Endothelial cell of umbilical vein (primary cell): ENCODE results near the gene ALKBH5. TPM values are rescaled to one million over a fixed set of nuclear protein-coding genes. Genes with fewer than 3 reads are reported as not detected.

Source experiments
- BruUV-seq: library from RNA; stranded (reverse); fragments of 400-500 nt; replicated peaks from 2 replicates; lab custom pipeline; 2021; lab: Mats Ljungman, UMichigan
- CTCF ChIA-PET: fragments of 300-600, 350-600 bp; sonication (Branson Sonifier 250); formaldehyde crosslinking; loops from one replicate; lab custom pipeline; 2021; ENCODE audit warnings: antibody characterized with exemption, inconsistent platforms; lab: Charles Lee
- POLR2A ChIA-PET: fragments of 300-600, 350-600 bp; sonication (Branson Sonifier 250); formaldehyde crosslinking; loops from one replicate; lab custom pipeline; 2021; ENCODE audit warnings: antibody characterized with exemption, inconsistent platforms; lab: Charles Lee
- DNase-seq: peaks from one replicate; pipeline ENCODE4 v3.0.0-alpha.2; 2011; ENCODE audit warnings: low read depth, low spot score
- FAIRE-seq: peaks from 2 replicates; lab custom pipeline; 2011; peaks lifted over from hg19 to GRCh38; lab: Jason Lieb, UNC
- H2AFZ ChIP-seq: 2 replicates; pipeline ENCODE4 v1.6.0; 2012; ENCODE audit warnings: low read depth, low read length, control low read depth, inconsistent platforms
- H3K27ac ChIP-seq: 2 replicates; pipeline ENCODE4 v1.5.1; 2011; ENCODE audit warnings: low read depth, mild to moderate bottlenecking, control low read depth, low read length, moderate library complexity; ENCODE audit not compliant: insufficient read depth
- H3K27me3 ChIP-seq, 2 experiments: 2 replicates each; pipeline versions ENCODE4 v1.6.0 to v1.6.1; 2011; ENCODE audit warnings: low read length in 2 of 2, mixed read lengths in 1 of 2; ENCODE audit not compliant: control insufficient read depth in 2 of 2, insufficient read depth in 2 of 2
- H3K36me3 ChIP-seq, 2 experiments: 2 replicates in 1 of 2; 3 replicates in 1 of 2; pipeline ENCODE4 v1.5.1; 2011; ENCODE audit warnings: low read length in 2 of 2, mild to moderate bottlenecking in 1 of 2, moderate library complexity in 1 of 2; ENCODE audit not compliant: control insufficient read depth in 2 of 2, insufficient read depth in 2 of 2; ENCODE audit errors: extremely low read depth in 1 of 2
- H3K4me1 ChIP-seq: 3 replicates; pipeline ENCODE4 v1.5.1; 2011; ENCODE audit warnings: mild to moderate bottlenecking, low read length; ENCODE audit not compliant: control insufficient read depth, insufficient read depth; ENCODE audit errors: extremely low read depth
- H3K4me2 ChIP-seq: 2 replicates; pipeline ENCODE4 v1.6.1; 2011; ENCODE audit warnings: low read length, control low read depth, mixed read lengths; ENCODE audit not compliant: insufficient read depth
- H3K4me3 ChIP-seq, 3 experiments: fragments of 200-600 bp in 1 of 3; sonication (generic), shearing (Covaris generic) in 1 of 3; replicated peaks in 1 of 3; 2 replicates each; pipeline ENCODE4 v1.5.1; 2011 to 2016; ENCODE audit warnings: control low read depth in 3 of 3, low read length in 3 of 3, mild to moderate bottlenecking in 2 of 3, inconsistent platforms in 1 of 3, low read depth in 1 of 3, moderate library complexity in 1 of 3; ENCODE audit not compliant: insufficient read depth in 1 of 3
- H3K79me2 ChIP-seq: 2 replicates; pipeline ENCODE4 v1.6.0; 2012; ENCODE audit warnings: low read length, inconsistent platforms; ENCODE audit not compliant: control insufficient read depth, insufficient read depth
- H3K9ac ChIP-seq: replicated peaks from 2 replicates; pipeline ENCODE3; 2011; ENCODE audit warnings: low read length, control low read depth; ENCODE audit not compliant: insufficient read depth; ENCODE audit errors: extremely low read depth
- H3K9me1 ChIP-seq: replicated peaks from 3 replicates; pipeline ENCODE4 v1.6.0; 2011; ENCODE audit warnings: mild to moderate bottlenecking, low read length; ENCODE audit not compliant: control insufficient read depth, insufficient read depth; ENCODE audit errors: extremely low read depth
- H3K9me3 ChIP-seq: replicated peaks from 2 replicates; pipeline ENCODE4 v1.5.1; 2012; ENCODE audit warnings: low read length, inconsistent platforms; ENCODE audit not compliant: control insufficient read depth, insufficient read depth
- H4K20me1 ChIP-seq: replicated peaks from 2 replicates; pipeline ENCODE3; 2011; ENCODE audit warnings: mild to moderate bottlenecking, low read length; ENCODE audit not compliant: control insufficient read depth, insufficient read depth; ENCODE audit errors: extremely low read depth
- EZH2 ChIP-seq: IDR thresholded peaks from 2 replicates; pipeline ENCODE4 v1.6.1; 2012; ENCODE audit warnings: borderline replicate concordance, low read depth, mild to moderate bottlenecking, moderate library complexity, low read length, inconsistent platforms; ENCODE audit not compliant: severe bottlenecking
- FOS ChIP-seq: IDR thresholded peaks from 2 replicates; pipeline ENCODE4 v1.6.1; 2011; ENCODE audit warnings: mild to moderate bottlenecking, low read length, moderate library complexity, borderline replicate concordance; ENCODE audit not compliant: insufficient read depth
- MYC ChIP-seq: IDR thresholded peaks from one replicate; pipeline ENCODE4 v1.6.1; 2011; ENCODE audit warnings: mild to moderate bottlenecking, low read depth, low read length
- POLR2A ChIP-seq: IDR thresholded peaks from 2 replicates; pipeline ENCODE4 v1.6.1; 2012; ENCODE audit warnings: low read depth, mild to moderate bottlenecking, control low read depth, low read length
- POLR2AphosphoS5 ChIP-seq: IDR thresholded peaks from 2 replicates; pipeline ENCODE4 v1.6.1; 2012; ENCODE audit warnings: low read depth, mild to moderate bottlenecking, control low read depth, low read length, moderate library complexity; ENCODE audit not compliant: insufficient read depth
- dilution Hi-C: fragments of 300-500 bp; cut with MboI; formaldehyde crosslinking; loops from one replicate; pipeline ENCODE4 v1.15.0; 2019; ENCODE audit warnings: low sequenced_read_pairs; ENCODE audit not compliant: extremely low pct_ligation_motif_present
- intact Hi-C: fragments of 100-400 bp; cut with micrococcal nuclease; formaldehyde crosslinking; loops from one replicate; pipeline ENCODE4 v1.10.0; 2022
- polyA plus RNA-seq, 4 experiments: library from polyadenylated mRNA; depleted of rRNA in 3 of 4; stranded (reverse) in 3 of 4; unstranded in 1 of 4; fragments of >200 nt; gene quantifications; 2 replicates each; pipeline versions ENCODE4 v1.2.1 to v1.2.3, GENCODE V29; 2011 to 2012; ENCODE audit warnings: missing spikeins in 1 of 4
- total RNA-seq: library from RNA; stranded (reverse); gene quantifications from 2 replicates; pipeline ENCODE4 v1.2.3, GENCODE V29; 2021
- TF ChIP-seq, protein P1 (sequence below): IDR thresholded peaks from 2 replicates; pipeline ENCODE4 v1.6.1; 2011; ENCODE audit not compliant: insufficient read depth, insufficient read length
- TF ChIP-seq, protein P2 (sequence below), 2 donors: IDR thresholded peaks; 1 replicate in 1 of 2; 2 replicates in 1 of 2; pipeline ENCODE4 v1.5.1; 2011; ENCODE audit warnings: low read length in 2 of 2, mild to moderate bottlenecking in 2 of 2, moderate library complexity in 2 of 2, control low read depth in 1 of 2, inconsistent platforms in 1 of 2, low read depth in 1 of 2; ENCODE audit not compliant: insufficient read depth in 1 of 2; ENCODE audit errors: extremely low read depth in 1 of 2

Gene ALKBH5
- total and polyA plus RNA-seq, 2 donors (not counting 3 experiments of a cell fraction or from before 2014, with no cell fraction given) = 55.3 to 71.0 TPM

DNA sequence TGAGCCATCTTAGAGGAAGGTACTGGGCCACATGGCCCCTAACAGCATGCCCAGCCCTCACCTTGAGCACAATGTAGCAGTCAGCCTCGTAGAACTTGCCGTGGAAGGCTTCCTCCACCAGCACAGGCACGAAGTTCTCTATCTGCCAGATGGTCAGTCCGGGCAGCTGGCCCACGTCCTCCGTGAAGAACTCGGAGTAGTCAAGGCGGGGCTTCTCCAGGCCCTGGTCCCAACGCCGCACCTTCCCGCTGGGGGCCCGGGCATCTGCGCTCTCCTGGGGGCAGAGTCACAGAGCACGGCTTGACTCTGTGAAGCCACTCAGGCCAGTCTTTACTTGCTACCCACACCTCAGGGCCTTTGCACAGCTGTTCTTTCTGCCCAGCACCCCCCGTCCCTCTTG is 67.6 kb downstream of the ALKBH5 start:
- H3K4me1 ChIP-seq = peaks cover 23% of the 10 kb centered on the region
- dilution Hi-C loops = no loop called here
- no peak overlapping the region for H3K4me2 ChIP-seq
- no peaks in the 10 kb centered on the region for H3K9me3 ChIP-seq
- H3K27ac ChIP-seq = no peak overlapping the region
- no peak for DNase-seq
- H3K79me2 ChIP-seq = peaks cover 6% of the 10 kb centered on the region
- no peaks in the 10 kb centered on the region for H3K9me1 ChIP-seq
- no peak overlapping the region for H2AFZ ChIP-seq
- ChIA-PET CTCF (no interaction called here), POLR2A (no interaction called here)
- intact Hi-C loops = no loop called here
- no peak for FAIRE-seq
- TF ChIP-seq EZH2 (no peak), POLR2AphosphoS5 (no peak), POLR2A (no peak), FOS (no peak), MYC (no peak)
- TF ChIP-seq, protein P1, sequence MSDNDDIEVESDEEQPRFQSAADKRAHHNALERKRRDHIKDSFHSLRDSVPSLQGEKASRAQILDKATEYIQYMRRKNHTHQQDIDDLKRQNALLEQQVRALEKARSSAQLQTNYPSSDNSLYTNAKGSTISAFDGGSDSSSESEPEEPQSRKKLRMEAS = no peak
- TF ChIP-seq, protein P2, sequence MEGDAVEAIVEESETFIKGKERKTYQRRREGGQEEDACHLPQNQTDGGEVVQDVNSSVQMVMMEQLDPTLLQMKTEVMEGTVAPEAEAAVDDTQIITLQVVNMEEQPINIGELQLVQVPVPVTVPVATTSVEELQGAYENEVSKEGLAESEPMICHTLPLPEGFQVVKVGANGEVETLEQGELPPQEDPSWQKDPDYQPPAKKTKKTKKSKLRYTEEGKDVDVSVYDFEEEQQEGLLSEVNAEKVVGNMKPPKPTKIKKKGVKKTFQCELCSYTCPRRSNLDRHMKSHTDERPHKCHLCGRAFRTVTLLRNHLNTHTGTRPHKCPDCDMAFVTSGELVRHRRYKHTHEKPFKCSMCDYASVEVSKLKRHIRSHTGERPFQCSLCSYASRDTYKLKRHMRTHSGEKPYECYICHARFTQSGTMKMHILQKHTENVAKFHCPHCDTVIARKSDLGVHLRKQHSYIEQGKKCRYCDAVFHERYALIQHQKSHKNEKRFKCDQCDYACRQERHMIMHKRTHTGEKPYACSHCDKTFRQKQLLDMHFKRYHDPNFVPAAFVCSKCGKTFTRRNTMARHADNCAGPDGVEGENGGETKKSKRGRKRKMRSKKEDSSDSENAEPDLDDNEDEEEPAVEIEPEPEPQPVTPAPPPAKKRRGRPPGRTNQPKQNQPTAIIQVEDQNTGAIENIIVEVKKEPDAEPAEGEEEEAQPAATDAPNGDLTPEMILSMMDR (IDR thresholded peaks at IDR 0.05; ENCODE audit: extremely low read depth in 1 of 2, insufficient read depth in 1 of 2, low read depth in 1 of 2, low read length in 2 of 2) = no peak
- H3K27me3 ChIP-seq = no peaks in the 10 kb centered on the region
- BruUV-seq = TSS peak; percentile 20
- H3K4me3 ChIP-seq = no peak overlapping the region
- H3K36me3 ChIP-seq = peaks cover 11 to 63% of the 10 kb centered on the region in 2 experiments
- no peak overlapping the region for H3K9ac ChIP-seq
- no peaks in the 10 kb centered on the region for H4K20me1 ChIP-seq
